ENCODE measurements around the gene RGPD3.
"Not testable (repeated sequence)": the region's sequence is repeated elsewhere in the genome, so short reads cannot be mapped to it uniquely, and the experiment has no call there.

The RGPD3 gene

GRCh38 chr2:106468107-106468506 lies at the start of gene RGPD3:
Gene RGPD3 (minus strand): TSS chr2:106468413. CDS start chr2:106468288, 125 bp downstream.
- not testable (repeated sequence) for DNase-seq (ENCODE audit: low spot score)

- DNase-seq (ENCODE audit: low spot score), result no peak
Measured at GRCh38 chr2:106517329-106517728, 49.1 kb upstream of the RGPD3 start.

GRCh38 chr2:106516864-106517263 lies 48.7 kb upstream of the RGPD3 start:
- DNase-seq (ENCODE audit: low spot score), result no peak

GRCh38 chr2:106516436-106516835 lies 48.2 kb upstream of the RGPD3 start:
- no peak for DNase-seq (ENCODE audit: low spot score)

GRCh38 chr2:106514827-106515226 lies 46.6 kb upstream of the RGPD3 start:
- DNase-seq (ENCODE audit: low spot score), result not testable (repeated sequence)

GRCh38 chr2:106513391-106513790 lies 45.2 kb upstream of the RGPD3 start:
- not testable (repeated sequence) for DNase-seq (ENCODE audit: low spot score)

GRCh38 chr2:106511934-106512333 lies 43.7 kb upstream of the RGPD3 start:
- not testable (repeated sequence) for DNase-seq (ENCODE audit: low spot score)

- not testable (repeated sequence) for DNase-seq (ENCODE audit: low spot score)
Measured at GRCh38 chr2:106511476-106511901, 43.3 kb upstream of the RGPD3 start.

GRCh38 chr2:106510791-106511190 lies 42.6 kb upstream of the RGPD3 start:
- DNase-seq (ENCODE audit: low spot score), result not testable (repeated sequence)

- not testable (repeated sequence) for DNase-seq (ENCODE audit: low spot score)
Measured at GRCh38 chr2:106509374-106509770, 41.2 kb upstream of the RGPD3 start.

- not testable (repeated sequence) for DNase-seq (ENCODE audit: low spot score)
Measured at GRCh38 chr2:106508660-106509373, 40.6 kb upstream of the RGPD3 start.

GRCh38 chr2:106506002-106506687 lies 37.9 kb upstream of the RGPD3 start:
- not testable (repeated sequence) for DNase-seq (ENCODE audit: low spot score)

GRCh38 chr2:106504787-106505186 lies 36.6 kb upstream of the RGPD3 start:
- not testable (repeated sequence) for DNase-seq (ENCODE audit: low spot score)

GRCh38 chr2:106504192-106504591 lies 36.0 kb upstream of the RGPD3 start:
- not testable (repeated sequence) for DNase-seq (ENCODE audit: low spot score)

GRCh38 chr2:106502351-106502750 lies 34.1 kb upstream of the RGPD3 start:
- DNase-seq (ENCODE audit: low spot score), result not testable (repeated sequence)

GRCh38 chr2:106500350-106500749 lies 32.1 kb upstream of the RGPD3 start:
- DNase-seq (ENCODE audit: low spot score), result not testable (repeated sequence)

GRCh38 chr2:106498549-106498948 lies 30.3 kb upstream of the RGPD3 start:
- not testable (repeated sequence) for DNase-seq (ENCODE audit: low spot score)

GRCh38 chr2:106492913-106493312 lies 24.7 kb upstream of the RGPD3 start:
- not testable (repeated sequence) for DNase-seq (ENCODE audit: low spot score)

- DNase-seq (ENCODE audit: low spot score), result not testable (repeated sequence)
Measured at GRCh38 chr2:106492399-106492798, 24.2 kb upstream of the RGPD3 start.

GRCh38 chr2:106489701-106490100 lies 21.5 kb upstream of the RGPD3 start:
- DNase-seq (ENCODE audit: low spot score), result not testable (repeated sequence)

- not testable (repeated sequence) for DNase-seq (ENCODE audit: low spot score)
Measured at GRCh38 chr2:106487386-106488191, 19.4 kb upstream of the RGPD3 start.

Measured in NAMALWA (cell line).